K562 (cell line): ENCODE data around the gene LEO1. TPM values are rescaled to one million over a fixed set of nuclear protein-coding genes. Genes with fewer than 3 reads are reported as not detected.
A peak's percentile ranks its signal among the peaks of the same experiment; 100 is the strongest.

ENCODE experiments used
- ATAC-seq: fragments of 200-7000 bp; cut with Tn5 transposase; 3 replicates; pipeline ENCODE4 v1.9.1; 2020; ENCODE audit warnings: moderate library complexity
- BruUV-seq: library from RNA; stranded (reverse); fragments of 400-500 nt; replicated peaks from 2 replicates; lab custom pipeline; 2021; lab: Mats Ljungman, UMichigan
- CTCF ChIA-PET: fragments of 300-600 bp; formaldehyde crosslinking; extraction: SDS; loops from one replicate; lab custom pipeline; 2021; ENCODE audit warnings: low intra/inter-chr PET ratio; lab: Yijun Ruan, JAX
- POLR2A ChIA-PET: fragments of 300-600, 350-650 bp; sonication (Branson Sonifier 250); formaldehyde crosslinking; extraction: SDS; loops from one replicate; lab custom pipeline; 2021; ENCODE audit warnings: antibody characterized with exemption, inconsistent platforms; lab: Yijun Ruan, JAX
- DNase-seq, 4 experiments: peaks; one replicate each; pipeline versions ENCODE4 v3.0.0 to v3.0.0-alpha.2; 2011 to 2018; ENCODE audit warnings: low spot score in 3 of 4, mixed read lengths in 3 of 4; ENCODE audit errors: extremely low read depth in 1 of 4
- FAIRE-seq: peaks from 2 replicates; lab custom pipeline; 2011; peaks lifted over from hg19 to GRCh38; lab: Jason Lieb, UNC
- H2AFZ ChIP-seq: 2 replicates; pipeline ENCODE4 v1.6.0; 2011; ENCODE audit warnings: low read depth, low read length, control low read depth, inconsistent platforms
- H3K27ac ChIP-seq: fragments of 200-600 bp; 3 replicates; pipeline ENCODE4 v1.8.0; 2011; ENCODE audit warnings: low read depth, mild to moderate bottlenecking, control low read depth, inconsistent platforms, low read length, moderate library complexity, mixed read lengths; ENCODE audit errors: extremely low read depth
- H3K27me3 ChIP-seq, 2 experiments: fragments of 300-600 bp in 1 of 2; 2 replicates in 1 of 2; 3 replicates in 1 of 2; pipeline versions ENCODE4 v1.6.0 to v1.8.0; 2011; ENCODE audit warnings: inconsistent platforms in 2 of 2, low read length in 2 of 2, mild to moderate bottlenecking in 1 of 2, mixed read lengths in 1 of 2, moderate library complexity in 1 of 2; ENCODE audit not compliant: control insufficient read depth in 2 of 2, insufficient read depth in 2 of 2
- H3K36me3 ChIP-seq: fragments of 300-600 bp; 3 replicates; pipeline ENCODE4 v1.8.0; 2011; ENCODE audit warnings: mild to moderate bottlenecking, low read length, inconsistent platforms; ENCODE audit not compliant: control insufficient read depth, insufficient read depth
- H3K4me1 ChIP-seq, 2 experiments: fragments of 200-600 bp in 1 of 2; replicated peaks in 1 of 2; 2 replicates in 1 of 2; 3 replicates in 1 of 2; pipeline versions ENCODE4 v1.5.1 to v1.8.0; 2011; ENCODE audit warnings: inconsistent platforms in 2 of 2, low read length in 2 of 2, mild to moderate bottlenecking in 1 of 2, mixed read lengths in 1 of 2, moderate library complexity in 1 of 2; ENCODE audit not compliant: control insufficient read depth in 2 of 2, insufficient read depth in 2 of 2
- H3K4me2 ChIP-seq: 2 replicates; pipeline ENCODE4 v1.6.1; 2011; ENCODE audit warnings: low read length, control low read depth, inconsistent platforms, mixed read lengths; ENCODE audit not compliant: insufficient read depth
- H3K4me3 ChIP-seq: fragments of 200-600 bp; sonication (generic), shearing (Covaris generic); 2 replicates; pipeline ENCODE4 v1.5.1; 2016; ENCODE audit warnings: control low read depth, inconsistent platforms
- H3K79me2 ChIP-seq: fragments of 200-600 bp; 3 replicates; pipeline ENCODE4 v1.8.0; 2011; ENCODE audit warnings: low read length, inconsistent platforms; ENCODE audit not compliant: control insufficient read depth, insufficient read depth
- H3K9ac ChIP-seq, 2 experiments: 2 replicates each; pipeline versions ENCODE4 v1.6.0 to v1.6.1; 2011; ENCODE audit warnings: low read depth in 2 of 2, low read length in 2 of 2, control low read depth in 1 of 2, inconsistent platforms in 1 of 2, mild to moderate bottlenecking in 1 of 2, mixed read lengths in 1 of 2; ENCODE audit not compliant: insufficient read depth in 1 of 2
- H3K9me1 ChIP-seq: one replicate; pipeline ENCODE4 v1.6.0; 2011; ENCODE audit warnings: inconsistent platforms, mild to moderate bottlenecking, low read length, moderate library complexity; ENCODE audit not compliant: control insufficient read depth, insufficient read depth
- H3K9me3 ChIP-seq: replicated peaks from 2 replicates; pipeline ENCODE4 v1.5.1; 2011; ENCODE audit warnings: low read depth, low read length, inconsistent platforms; ENCODE audit not compliant: control insufficient read depth, insufficient read depth
- H4K20me1 ChIP-seq: replicated peaks from 2 replicates; pipeline ENCODE4 v1.6.1; 2011; ENCODE audit warnings: low read length, inconsistent platforms, mixed read lengths; ENCODE audit not compliant: control insufficient read depth, insufficient read depth
- C11orf30 ChIP-seq: fragments of 450-650 bp; IDR thresholded peaks from 2 replicates; pipeline ENCODE4 v1.6.1; 2016; ENCODE audit warnings: low read depth, mild to moderate bottlenecking
- FOXP1 ChIP-seq: sonication (generic); formaldehyde crosslinking; IDR thresholded peaks from 2 replicates; pipeline ENCODE4 v1.8.0; 2022; ENCODE audit warnings: mild to moderate bottlenecking, missing genetic modification reagents
- ID3 ChIP-seq, 2 experiments: fragments of 250-450 bp in 1 of 2; fragments of 450-650 bp in 1 of 2; sonication (Bioruptor Pico) in 1 of 2; IDR thresholded peaks; 2 replicates each; pipeline versions ENCODE4 v1.6.1 to v1.8.0; 2016 to 2021; ENCODE audit warnings: mild to moderate bottlenecking in 2 of 2, moderate library complexity in 2 of 2, missing compliant biosample characterization in 1 of 2, missing genetic modification characterization in 1 of 2
- MAFF ChIP-seq: IDR thresholded peaks from 2 replicates; pipeline ENCODE4 v1.6.1; 2012; ENCODE audit warnings: low read length, improper control_type of control experiment
- MAFK ChIP-seq: IDR thresholded peaks from 2 replicates; pipeline ENCODE4 v1.6.1; 2011; ENCODE audit warnings: low read length, improper control_type of control experiment
- NFIX ChIP-seq: fragments of 250-450 bp; sonication (Bioruptor Pico); IDR thresholded peaks from 2 replicates; pipeline ENCODE4 v1.4.0; 2020; ENCODE audit warnings: low read depth, mild to moderate bottlenecking, moderate library complexity
- RHOXF2B ChIP-seq: fragments of 250-450 bp; sonication (Bioruptor Pico); conservative IDR thresholded peaks from 2 replicates; pipeline ENCODE4 v1.5.1; 2021
- ZNF316 ChIP-seq: fragments of 450-650 bp; IDR thresholded peaks from 2 replicates; pipeline ENCODE4 v1.6.1; 2016
- WGBS: fragments of 100-300 bp; shearing (Covaris generic); methylation state at CpG from one replicate; pipeline ENCODE4 v1.1.6; 2016; ENCODE audit warnings: low coverage, mixed read lengths; ENCODE audit not compliant: insufficient coverage; ENCODE audit errors: missing lambda C conversion rate; 5-methylcytosine and 5-hydroxymethylcytosine counted together
- in situ Hi-C: fragments of 300-500 bp; cut with MboI; formaldehyde crosslinking; loops from 4 replicates; pipeline ENCODE4 v1.15.0; 2018; ENCODE audit warnings: inconsistent platforms, mixed read lengths
- intact Hi-C: fragments of 100-400 bp; cut with micrococcal nuclease; formaldehyde crosslinking; loops from 2 replicates; pipeline ENCODE4 v1.14.2; 2022
- polyA plus RNA-seq, 8 experiments: library from polyadenylated mRNA; depleted of rRNA in 4 of 8; stranded (reverse) in 5 of 8; unstranded in 3 of 8; fragments of >200 nt; fragmentation: Nextera tagmentation in 2 of 8; fragmentation: Illumina TruSeq in 1 of 8; extraction: Ambion mirVana in 2 of 8; extraction: Trizol in 1 of 8; gene quantifications; 2 replicates each; pipeline versions ENCODE4 v1.2.1 to v1.2.3, GENCODE V29; 2011 to 2014; ENCODE audit warnings: inconsistent platforms in 1 of 8, missing spikeins in 1 of 8
- total RNA-seq, 7 experiments: library from RNA; depleted of rRNA in 6 of 7; stranded (reverse); fragments of >200 nt in 6 of 7; fragmentation: Illumina TruSeq in 2 of 7; extraction: Trizol in 2 of 7; gene quantifications; 2 replicates each; pipeline versions ENCODE4 v1.2.1 to v1.2.3, GENCODE V29; 2011 to 2021; ENCODE audit warnings: low replicate concordance in 1 of 7

Gene LEO1
- total and polyA plus RNA-seq, 9 of the 15 experiments (the other 6 are each of a cell fraction or from before 2014, with no cell fraction given): 8.4 to 48.3 (median 37.9) TPM

GRCh38 chr15:51931016-51931415 is 40.6 kb downstream of the LEO1 start:
- POLR2A ChIA-PET: interaction anchor here (1.5 kb wide), 1 partner anchor 17 kb away, joined by 5 read pairs; no protein-coding TSS in a partner anchor
- no peak overlapping the region for H3K27ac ChIP-seq
- H3K79me2 ChIP-seq: no peaks in the 10 kb centered on the region
- no peaks in the 10 kb centered on the region for H3K4me1 ChIP-seq
- no peak overlapping the region for H3K4me3 ChIP-seq
- H3K9me1 ChIP-seq: no peaks in the 10 kb centered on the region
- DNase-seq: no peak
- H2AFZ ChIP-seq: no peak overlapping the region
- H3K9me3 ChIP-seq: no peaks in the 10 kb centered on the region
- no peak overlapping the region for H3K9ac ChIP-seq
- FAIRE-seq: no peak
- 81% methylated on average over 2 of the region's 3 CpGs for WGBS
- intact Hi-C loops: no loop called here
- in situ Hi-C loops: no loop called here
- H3K36me3 ChIP-seq: peaks cover 12% of the 10 kb centered on the region; the same call in 1 of the 3 replicates
- no peaks in the 10 kb centered on the region for H4K20me1 ChIP-seq
- H3K4me2 ChIP-seq: no peak overlapping the region
- no peak for TF ChIP-seq ID3 (CRISPR knock-in tag; IDR thresholded peaks at IDR 0.05)
- no peak for TF ChIP-seq ID3 (tag; IDR thresholded peaks at IDR 0.05)
- no peak for TF ChIP-seq NFIX (CRISPR knock-in tag)
- TF ChIP-seq, all 486 proteins: peak for 0
- no peak; the same call in 2 of the 3 replicates for ATAC-seq
- BruUV-seq: no TSS peak
- no peaks in the 10 kb centered on the region for H3K27me3 ChIP-seq
- CTCF ChIA-PET: no interaction called here

- intact Hi-C loops: no loop called here
- H3K4me2 ChIP-seq: no peak overlapping the region
- no peak overlapping the region for H3K4me3 ChIP-seq
- POLR2A ChIA-PET: interaction anchor here (1.1 to 1.3 kb wide), 2 partner anchors 9 to 93 kb away, joined by 3 to 6 read pairs; no protein-coding TSS in a partner anchor
- ATAC-seq (no peak), DNase-seq (no peak), FAIRE-seq (no peak)
- WGBS: 91% methylated on average over 3 of the region's 3 CpGs
- no peaks in the 10 kb centered on the region for H3K27me3 ChIP-seq
- no peak overlapping the region for H3K27ac ChIP-seq
- no peak overlapping the region for H2AFZ ChIP-seq
- H4K20me1 ChIP-seq: no peaks in the 10 kb centered on the region
- no peak overlapping the region for H3K9ac ChIP-seq
- H3K4me1 ChIP-seq: no peaks in the 10 kb centered on the region
- no peaks in the 10 kb centered on the region for H3K79me2 ChIP-seq
- H3K9me1 ChIP-seq: no peaks in the 10 kb centered on the region
- TF ChIP-seq FOXP1 (no peak), RHOXF2B (CRISPR knock-in tag) (no peak), C11orf30 (peak; percentile 67), MAFF (peak; percentile 37; the same call in 1 of the 2 replicates), MAFK (peak; percentile 13; the same call in 1 of the 2 replicates), ZNF316 (peak; percentile 80)
- in situ Hi-C loops: no loop called here
- no TSS peak for BruUV-seq
- H3K9me3 ChIP-seq: no peaks in the 10 kb centered on the region
- CTCF ChIA-PET: no interaction called here
- H3K36me3 ChIP-seq: peaks cover 25% of the 10 kb centered on the region; the same call in 2 of the 3 replicates
Measured at GRCh38 chr15:51926809-51927208, 44.8 kb downstream of the LEO1 start.
